GM18873 (cell line): ENCODE measurements around the gene SORCS2.

Experiments used
- ATAC-seq: cut with Tn5 transposase; IDR thresholded peaks from one replicate; pipeline ENCODE4 v1.9.1; 2021; ENCODE audit warnings: mild to moderate bottlenecking, moderate library complexity, moderate number of reproducible peaks; ENCODE audit not compliant: unreplicated experiment, low FRiP score

SORCS2 gene

GRCh38 chr4:7298619-7299009, 106.3 kb downstream of the SORCS2 start:
- ATAC-seq = no peak

GRCh38 chr4:7299010-7299907, 106.9 kb downstream of the SORCS2 start:
- ATAC-seq = no peak

GRCh38 chr4:7299908-7300710, 107.8 kb downstream of the SORCS2 start:
- no peak for ATAC-seq

GRCh38 chr4:7300711-7301095, 108.4 kb downstream of the SORCS2 start:
- no peak for ATAC-seq

- no peak for ATAC-seq
These were observed 108.9 kb downstream of the SORCS2 start for GRCh38 chr4:7301126-7301785.

- no peak for ATAC-seq
These were observed 109.7 kb downstream of the SORCS2 start for GRCh38 chr4:7301846-7302630.

- no peak for ATAC-seq
These were observed 110.6 kb downstream of the SORCS2 start for GRCh38 chr4:7302781-7303404.

- ATAC-seq = no peak
These were observed 111.2 kb downstream of the SORCS2 start for GRCh38 chr4:7303561-7303960.

- no peak for ATAC-seq
These were observed 112.1 kb downstream of the SORCS2 start for GRCh38 chr4:7304436-7304835.

GRCh38 chr4:7306021-7306965, 114.0 kb downstream of the SORCS2 start:
- no peak for ATAC-seq

GRCh38 chr4:7306986-7307385, 114.6 kb downstream of the SORCS2 start:
- no peak for ATAC-seq

GRCh38 chr4:7307394-7308099, 115.2 kb downstream of the SORCS2 start:
- no peak for ATAC-seq

- no peak for ATAC-seq
These were observed 116.8 kb downstream of the SORCS2 start for GRCh38 chr4:7309181-7309580.

GRCh38 chr4:7309636-7310390, 117.5 kb downstream of the SORCS2 start:
- ATAC-seq = no peak

- ATAC-seq = no peak
These were observed 118.1 kb downstream of the SORCS2 start for GRCh38 chr4:7310451-7310850.

- no peak for ATAC-seq
These were observed 118.9 kb downstream of the SORCS2 start for GRCh38 chr4:7311205-7311604.

- no peak for ATAC-seq
These were observed 120.4 kb downstream of the SORCS2 start for GRCh38 chr4:7312691-7313090.
